SK-N-SH (cell line): ENCODE results near the gene ZNF22. TPM values are rescaled to one million over a fixed set of nuclear protein-coding genes. Genes with fewer than 3 reads are reported as not detected.

ENCODE experiments used
- CTCF ChIA-PET: fragments of 300-600, 350-600 bp; formaldehyde crosslinking; extraction: SDS; loops from one replicate; lab custom pipeline; 2021; lab: Yijun Ruan, JAX
- POLR2A ChIA-PET: fragments of 350-600 bp; sonication (Branson Sonifier 250); formaldehyde crosslinking; extraction: SDS; loops from one replicate; lab custom pipeline; 2020; ENCODE audit warnings: antibody characterized with exemption, inconsistent platforms; lab: Yijun Ruan, JAX
- DNase-seq: peaks from one replicate; pipeline ENCODE4 v3.0.0; 2012
- H2AFZ ChIP-seq: fragments of 200-600 bp; sonication (generic); 2 replicates; pipeline ENCODE4 v1.8.1; 2016; ENCODE audit warnings: antibody characterized with exemption, mild to moderate bottlenecking, low read depth
- H3F3A ChIP-seq: fragments of 200-600 bp; sonication (generic); replicated peaks from 2 replicates; pipeline ENCODE3; 2016; ENCODE audit warnings: antibody characterized with exemption, mild to moderate bottlenecking; ENCODE audit not compliant: insufficient read depth
- H3K27ac ChIP-seq, 2 experiments: fragments of 200-500 bp in 1 of 2; fragments of 200-600 bp in 1 of 2; sonication (Bioruptor generic) in 1 of 2; sonication (generic), shearing (Covaris generic) in 1 of 2; 2 replicates each; pipeline versions ENCODE4 v1.5.1 to v1.6.1; 2014 to 2016; ENCODE audit warnings: low read depth in 2 of 2, inconsistent platforms in 1 of 2, low read length in 1 of 2, mild to moderate bottlenecking in 1 of 2, mixed read lengths in 1 of 2
- H3K27me3 ChIP-seq: fragments of 200-600 bp; sonication (generic), shearing (Covaris generic); 2 replicates; pipeline ENCODE4 v1.6.1; 2016; ENCODE audit warnings: mixed run types; ENCODE audit not compliant: insufficient read depth
- H3K36me3 ChIP-seq, 2 experiments: fragments of 200-500 bp in 1 of 2; fragments of 200-600 bp in 1 of 2; sonication (Bioruptor generic) in 1 of 2; sonication (generic) in 1 of 2; replicated peaks in 1 of 2; 2 replicates each; pipeline versions ENCODE3 to v1.5.1; 2014 to 2016; ENCODE audit warnings: low read length in 1 of 2, mild to moderate bottlenecking in 1 of 2; ENCODE audit not compliant: insufficient read depth in 2 of 2, control insufficient read depth in 1 of 2
- H3K4me1 ChIP-seq, 2 experiments: fragments of 200-500 bp in 1 of 2; fragments of 200-600 bp in 1 of 2; sonication (Bioruptor generic) in 1 of 2; sonication (generic), shearing (Covaris generic) in 1 of 2; 2 replicates each; pipeline versions ENCODE4 v1.5.1 to v1.6.1; 2014 to 2016; ENCODE audit warnings: low read depth in 1 of 2, low read length in 1 of 2, mixed run types in 1 of 2; ENCODE audit not compliant: insufficient read depth in 2 of 2, control insufficient read depth in 1 of 2
- H3K4me2 ChIP-seq: fragments of 200-600 bp; sonication (generic), shearing (Covaris generic); 2 replicates; pipeline ENCODE4 v1.6.1; 2017; ENCODE audit warnings: mixed run types
- H3K4me3 ChIP-seq, 2 experiments: fragments of 200-500 bp in 1 of 2; fragments of 200-600 bp in 1 of 2; sonication (Bioruptor generic) in 1 of 2; sonication (generic), shearing (Covaris generic) in 1 of 2; 2 replicates each; pipeline versions ENCODE4 v1.5.1 to v1.8.1; 2014 to 2016; ENCODE audit warnings: low read depth in 2 of 2, inconsistent platforms in 1 of 2, low read length in 1 of 2, mild to moderate bottlenecking in 1 of 2, mixed read lengths in 1 of 2, moderate library complexity in 1 of 2
- H3K79me2 ChIP-seq: fragments of 200-600 bp; sonication (generic); 2 replicates; pipeline ENCODE4 v1.8.1; 2017; ENCODE audit warnings: mild to moderate bottlenecking; ENCODE audit not compliant: insufficient read depth
- H3K9ac ChIP-seq: fragments of 200-600 bp; sonication (generic); 2 replicates; pipeline ENCODE4 v1.6.1; 2017; ENCODE audit warnings: mixed run types
- H3K9me2 ChIP-seq: fragments of 200-600 bp; sonication (generic); 2 replicates; pipeline ENCODE4 v1.6.1; 2017; ENCODE audit warnings: mixed run types
- H3K9me3 ChIP-seq: fragments of 200-600 bp; sonication (generic); 2 replicates; pipeline ENCODE4 v1.6.1; 2017; ENCODE audit warnings: mixed run types, mild to moderate bottlenecking, moderate library complexity
- H4K20me1 ChIP-seq: fragments of 200-600 bp; sonication (generic); 2 replicates; pipeline ENCODE4 v1.6.1; 2017; ENCODE audit warnings: mild to moderate bottlenecking, mixed run types; ENCODE audit not compliant: insufficient read depth
- CHD2 ChIP-seq: fragments of 150-350 bp; IDR thresholded peaks from 2 replicates; pipeline ENCODE4 v1.6.1; 2018; ENCODE audit warnings: low read length; ENCODE audit not compliant: partially characterized antibody
- CTCF ChIP-seq: fragments of 200-600 bp; sonication (generic); IDR thresholded peaks from 2 replicates; pipeline ENCODE4 v1.6.1; 2017; ENCODE audit warnings: antibody characterized with exemption, mild to moderate bottlenecking, moderate library complexity
- ELF1 ChIP-seq: IDR thresholded peaks from 2 replicates; pipeline ENCODE4 v1.4.0; 2012
- EZH2phosphoT487 ChIP-seq: fragments of 200-600 bp; sonication (generic); IDR thresholded peaks from 2 replicates; pipeline ENCODE4 v1.6.1; 2017; ENCODE audit warnings: low read depth, mixed run types, mild to moderate bottlenecking, antibody characterized with exemption, moderate library complexity, borderline replicate concordance
- MEF2A ChIP-seq: IDR thresholded peaks from 2 replicates; pipeline ENCODE4 v1.4.0; 2012; ENCODE audit warnings: low read depth, borderline replicate concordance
- MXI1 ChIP-seq: IDR thresholded peaks from 2 replicates; pipeline ENCODE4 v1.6.1; 2012; ENCODE audit warnings: mild to moderate bottlenecking, low read depth, low read length, improper control_type of control experiment
- POLR2AphosphoS5 ChIP-seq: IDR thresholded peaks from 2 replicates; pipeline ENCODE4 v1.6.1; 2012; ENCODE audit warnings: low read depth, low read length
- RAD21 ChIP-seq: IDR thresholded peaks from 2 replicates; pipeline ENCODE4 v1.6.1; 2012; ENCODE audit warnings: mild to moderate bottlenecking, low read length
- RCOR1 ChIP-seq: fragments of 150-350 bp; IDR thresholded peaks from 2 replicates; pipeline ENCODE4 v1.6.1; 2017; ENCODE audit warnings: antibody characterized with exemption, low read length
- RFX5 ChIP-seq: IDR thresholded peaks from 2 replicates; pipeline ENCODE4 v1.6.1; 2012; ENCODE audit warnings: mild to moderate bottlenecking, improper control_type of control experiment, low read length
- RXRA ChIP-seq: IDR thresholded peaks from 2 replicates; pipeline ENCODE4 v1.4.0; 2012; ENCODE audit warnings: low read depth, mild to moderate bottlenecking, borderline replicate concordance
- SIN3A ChIP-seq: IDR thresholded peaks from 2 replicates; pipeline ENCODE4 v1.6.1; 2012; ENCODE audit warnings: low read depth, mild to moderate bottlenecking, low read length, moderate library complexity, borderline replicate concordance
- TAF1 ChIP-seq: IDR thresholded peaks from 2 replicates; pipeline ENCODE4 v1.6.1; 2012; ENCODE audit warnings: low read depth, mild to moderate bottlenecking, low read length, moderate library complexity, borderline replicate concordance
- USF1 ChIP-seq: IDR thresholded peaks from 2 replicates; pipeline ENCODE4 v1.4.0; 2012; ENCODE audit warnings: low read depth, borderline replicate concordance
- YY1 ChIP-seq: IDR thresholded peaks from 2 replicates; pipeline ENCODE4 v1.4.0; 2012; ENCODE audit warnings: low read depth, mild to moderate bottlenecking
- WGBS: methylation state at CpG from one replicate; pipeline ENCODE4 v1.1.6; 2017; ENCODE audit warnings: low lambda C conversion rate; 5-methylcytosine and 5-hydroxymethylcytosine counted together
- polyA plus RNA-seq, 3 experiments: library from polyadenylated mRNA; depleted of rRNA; stranded (reverse); fragments of >200 nt; gene quantifications; 2 replicates each; pipeline ENCODE4 v1.2.3, GENCODE V29; 2012
- TF ChIP-seq, protein P1 (sequence below): IDR thresholded peaks from 2 replicates; pipeline ENCODE4 v1.4.0; 2012; ENCODE audit warnings: low read depth, borderline replicate concordance
- TF ChIP-seq, protein P2 (sequence below): fragments of 150-350 bp; IDR thresholded peaks from 2 replicates; pipeline ENCODE4 v1.6.1; 2017; ENCODE audit warnings: antibody characterized with exemption, low read length, low read depth, borderline replicate concordance

The ZNF22 gene
- polyA plus RNA-seq, 1 of the 3 experiments (the other 2 are of a cell fraction): 10.2 TPM

DNA sequence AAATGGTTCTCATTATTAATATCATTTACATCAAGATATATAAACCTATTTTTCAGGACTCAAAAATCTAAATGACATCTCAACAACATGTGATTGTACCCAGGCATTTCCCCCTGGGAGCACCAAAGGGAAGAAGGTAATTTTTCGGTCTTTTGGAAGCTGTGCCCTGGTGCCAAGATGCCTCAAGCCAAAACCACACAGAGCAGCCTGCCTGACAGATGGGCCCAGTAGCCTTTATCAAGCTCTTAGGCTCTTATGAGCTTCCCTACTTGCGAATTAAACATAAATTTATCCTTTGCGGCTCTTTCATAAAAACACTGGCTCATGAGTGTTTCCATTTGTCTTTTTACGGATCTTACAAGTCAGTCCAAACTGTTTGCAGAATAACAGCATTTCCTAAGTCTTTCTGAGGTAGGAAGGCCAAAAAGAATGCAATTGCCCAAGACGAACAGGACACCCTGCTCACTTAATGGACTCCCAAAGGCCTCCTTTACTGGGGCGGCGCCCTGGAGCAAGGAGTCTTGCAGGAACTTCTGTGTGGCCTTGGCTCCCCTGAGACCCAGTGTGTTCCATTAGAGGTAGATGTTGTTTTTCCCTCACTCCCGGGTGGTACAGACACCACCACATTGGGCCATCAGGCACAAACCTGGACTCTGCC, 45.2 kb upstream of the ZNF22 start:
- no peak for DNase-seq
- Histone ChIP-seq H3F3A (no peaks in the 10 kb centered on the region), H3K36me3 (peaks cover 0 to 8% of the 10 kb centered on the region in 2 experiments), H3K79me2 (peaks cover 7% of the 10 kb centered on the region), H3K4me3 (no peak overlapping the region), H3K9me3 (no peaks in the 10 kb centered on the region), H3K27me3 (no peaks in the 10 kb centered on the region), H3K9me2 (no peaks in the 10 kb centered on the region), H3K27ac (no peak overlapping the region), H2AFZ (no peak overlapping the region), H3K9ac (no peak overlapping the region), H3K4me1 (peaks cover 13 to 18% of the 10 kb centered on the region in 2 experiments; a peak in 3 of 4 replicates), H4K20me1 (no peaks in the 10 kb centered on the region), H3K4me2 (no peak overlapping the region)
- ChIA-PET POLR2A (no interaction called here), CTCF (interaction anchor here (3.9 kb wide), 1 partner anchor 23 kb away, joined by 25 read pairs; no protein-coding TSS in a partner anchor)
- 97% methylated on average over 8 of the region's 8 CpGs for whole genome bisulfite sequencing
- TF ChIP-seq YY1: no peak
- no peak for TF ChIP-seq RAD21
- no peak for TF ChIP-seq POLR2AphosphoS5
- TF ChIP-seq MXI1: no peak
- no peak for TF ChIP-seq RCOR1
- TF ChIP-seq, protein P1, sequence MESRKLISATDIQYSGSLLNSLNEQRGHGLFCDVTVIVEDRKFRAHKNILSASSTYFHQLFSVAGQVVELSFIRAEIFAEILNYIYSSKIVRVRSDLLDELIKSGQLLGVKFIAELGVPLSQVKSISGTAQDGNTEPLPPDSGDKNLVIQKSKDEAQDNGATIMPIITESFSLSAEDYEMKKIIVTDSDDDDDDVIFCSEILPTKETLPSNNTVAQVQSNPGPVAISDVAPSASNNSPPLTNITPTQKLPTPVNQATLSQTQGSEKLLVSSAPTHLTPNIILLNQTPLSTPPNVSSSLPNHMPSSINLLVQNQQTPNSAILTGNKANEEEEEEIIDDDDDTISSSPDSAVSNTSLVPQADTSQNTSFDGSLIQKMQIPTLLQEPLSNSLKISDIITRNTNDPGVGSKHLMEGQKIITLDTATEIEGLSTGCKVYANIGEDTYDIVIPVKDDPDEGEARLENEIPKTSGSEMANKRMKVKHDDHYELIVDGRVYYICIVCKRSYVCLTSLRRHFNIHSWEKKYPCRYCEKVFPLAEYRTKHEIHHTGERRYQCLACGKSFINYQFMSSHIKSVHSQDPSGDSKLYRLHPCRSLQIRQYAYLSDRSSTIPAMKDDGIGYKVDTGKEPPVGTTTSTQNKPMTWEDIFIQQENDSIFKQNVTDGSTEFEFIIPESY: no peak
- no peak for TF ChIP-seq USF1
- no peak for TF ChIP-seq CTCF

DNA sequence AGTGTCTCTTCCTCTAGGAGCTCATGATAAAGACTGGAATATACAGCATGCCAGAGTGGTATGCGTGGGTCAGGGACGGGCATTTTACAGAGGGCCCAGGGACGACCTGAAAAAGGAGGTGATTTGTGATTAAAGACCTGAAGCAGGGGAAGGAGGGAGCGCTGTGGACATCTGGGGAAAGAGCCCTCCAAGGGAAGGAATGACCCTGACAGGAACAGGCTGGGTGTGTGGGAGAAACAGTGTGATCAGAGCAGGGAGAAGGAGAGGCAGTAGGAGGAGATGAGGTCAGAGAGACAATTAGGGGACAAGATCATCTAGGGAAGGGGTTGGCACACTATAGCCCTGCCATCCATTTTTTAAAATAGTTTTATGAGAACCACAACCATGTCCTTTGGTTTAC, 44.5 kb upstream of the ZNF22 start:
- ChIA-PET POLR2A (no interaction called here), CTCF (interaction anchor here (3.9 kb wide), 1 partner anchor 24 kb away, joined by 25 read pairs; no protein-coding TSS in a partner anchor)
- Histone ChIP-seq H3K36me3 (peaks cover 0 to 8% of the 10 kb centered on the region in 2 experiments), H3K9ac (no peak overlapping the region), H3K27ac (no peak overlapping the region), H3K4me2 (no peak overlapping the region), H3K9me2 (no peaks in the 10 kb centered on the region), H3K4me1 (peaks cover 13 to 18% of the 10 kb centered on the region in 2 experiments; a peak in 3 of 4 replicates), H3F3A (no peaks in the 10 kb centered on the region), H3K9me3 (no peaks in the 10 kb centered on the region), H4K20me1 (no peaks in the 10 kb centered on the region), H3K4me3 (no peak overlapping the region), H3K27me3 (no peaks in the 10 kb centered on the region), H2AFZ (no peak overlapping the region), H3K79me2 (peaks cover 7% of the 10 kb centered on the region)
- 96% methylated on average over 4 of the region's 4 CpGs for WGBS
- DNase-seq: no peak
- TF ChIP-seq SIN3A (no peak), CHD2 (no peak), RCOR1 (no peak), ELF1 (no peak), USF1 (no peak), RXRA (no peak), EZH2phosphoT487 (no peak), MXI1 (no peak), RFX5 (no peak), MEF2A (no peak), RAD21 (no peak), TAF1 (no peak)
- TF ChIP-seq, protein P2, sequence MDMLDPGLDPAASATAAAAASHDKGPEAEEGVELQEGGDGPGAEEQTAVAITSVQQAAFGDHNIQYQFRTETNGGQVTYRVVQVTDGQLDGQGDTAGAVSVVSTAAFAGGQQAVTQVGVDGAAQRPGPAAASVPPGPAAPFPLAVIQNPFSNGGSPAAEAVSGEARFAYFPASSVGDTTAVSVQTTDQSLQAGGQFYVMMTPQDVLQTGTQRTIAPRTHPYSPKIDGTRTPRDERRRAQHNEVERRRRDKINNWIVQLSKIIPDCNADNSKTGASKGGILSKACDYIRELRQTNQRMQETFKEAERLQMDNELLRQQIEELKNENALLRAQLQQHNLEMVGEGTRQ: no peak
